NK-92 treated with Interleukin-12 subunit alpha and Interleukin-12 subunit beta, amount 100 ng/mL, for 24 hours (cell line): ENCODE measurements around the gene CHI3L2.

Experiments
- DNase-seq: peaks from one replicate; lab custom pipeline; 2025; lab: John Stamatoyannopoulos, UW

CHI3L2 gene

GRCh38 chr1:111253876-111254275, 26.4 kb downstream of the CHI3L2 start:
- no peak for DNase-seq

- DNase-seq: no peak
Measured at GRCh38 chr1:111256988-111257658, 29.6 kb downstream of the CHI3L2 start.

GRCh38 chr1:111267801-111268508, 40.4 kb downstream of the CHI3L2 start:
- no peak for DNase-seq

- no peak for DNase-seq
Measured at GRCh38 chr1:111269825-111270406, 42.4 kb downstream of the CHI3L2 start.

GRCh38 chr1:111270771-111271463, 43.4 kb downstream of the CHI3L2 start:
- DNase-seq: no peak

GRCh38 chr1:111271464-111271801, 43.9 kb downstream of the CHI3L2 start:
- no peak for DNase-seq

- no peak for DNase-seq
Measured at GRCh38 chr1:111272081-111272480, 44.6 kb downstream of the CHI3L2 start.

- no peak for DNase-seq
Measured at GRCh38 chr1:111274653-111275052, 47.1 kb downstream of the CHI3L2 start.

- DNase-seq: no peak
Measured at GRCh38 chr1:111275079-111275478, 47.6 kb downstream of the CHI3L2 start.

GRCh38 chr1:111275780-111276433, 48.4 kb downstream of the CHI3L2 start:
- DNase-seq: no peak

GRCh38 chr1:111279144-111279543, 51.6 kb downstream of the CHI3L2 start:
- DNase-seq: no peak

GRCh38 chr1:111280267-111280666, 52.8 kb downstream of the CHI3L2 start:
- no peak for DNase-seq

GRCh38 chr1:111281411-111281810, 53.9 kb downstream of the CHI3L2 start:
- no peak for DNase-seq

GRCh38 chr1:111283838-111284237, 56.3 kb downstream of the CHI3L2 start:
- no peak for DNase-seq

GRCh38 chr1:111285879-111286278, 58.4 kb downstream of the CHI3L2 start:
- no peak for DNase-seq

- DNase-seq: no peak
Measured at GRCh38 chr1:111286912-111287311, 59.4 kb downstream of the CHI3L2 start.

GRCh38 chr1:111289371-111289770, 61.9 kb downstream of the CHI3L2 start:
- no peak for DNase-seq

- DNase-seq: no peak
Measured at GRCh38 chr1:111290104-111290503, 62.6 kb downstream of the CHI3L2 start.

- no peak for DNase-seq
Measured at GRCh38 chr1:111290630-111291029, 63.1 kb downstream of the CHI3L2 start, which contains the start of gene CHIA. TSS of gene CHIA (plus strand) at chr1:111290851. CDS start at chr1:111310468, 19,617 bp downstream.
